ENCODE results near the gene OR8D2.

Gene OR8D2

DNA sequence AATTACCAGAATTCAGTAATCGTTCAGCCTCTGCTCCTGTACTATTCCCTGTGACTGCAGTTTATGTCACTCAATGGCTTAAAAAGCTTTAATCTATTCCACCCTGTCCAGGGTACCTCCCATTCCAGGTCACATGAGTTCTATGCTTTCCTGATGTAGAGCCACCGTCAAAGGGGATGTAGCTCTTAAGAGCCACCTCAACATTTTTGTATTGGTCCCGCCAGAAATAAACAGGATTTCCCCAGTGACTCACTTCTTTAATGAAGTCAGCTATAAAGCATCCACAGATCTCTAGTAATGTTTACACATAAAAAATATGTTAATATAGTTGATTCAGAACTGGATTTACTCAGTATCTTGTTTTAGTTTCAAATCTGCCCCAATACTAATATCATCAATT is 4.9 kb downstream of the OR8D2 start:
- H3K4me3 ChIP-seq (ENCODE audit: low read depth, low read length), result no peak overlapping the region
- DNase-seq, result no peak
- TF ChIP-seq, protein P1, sequence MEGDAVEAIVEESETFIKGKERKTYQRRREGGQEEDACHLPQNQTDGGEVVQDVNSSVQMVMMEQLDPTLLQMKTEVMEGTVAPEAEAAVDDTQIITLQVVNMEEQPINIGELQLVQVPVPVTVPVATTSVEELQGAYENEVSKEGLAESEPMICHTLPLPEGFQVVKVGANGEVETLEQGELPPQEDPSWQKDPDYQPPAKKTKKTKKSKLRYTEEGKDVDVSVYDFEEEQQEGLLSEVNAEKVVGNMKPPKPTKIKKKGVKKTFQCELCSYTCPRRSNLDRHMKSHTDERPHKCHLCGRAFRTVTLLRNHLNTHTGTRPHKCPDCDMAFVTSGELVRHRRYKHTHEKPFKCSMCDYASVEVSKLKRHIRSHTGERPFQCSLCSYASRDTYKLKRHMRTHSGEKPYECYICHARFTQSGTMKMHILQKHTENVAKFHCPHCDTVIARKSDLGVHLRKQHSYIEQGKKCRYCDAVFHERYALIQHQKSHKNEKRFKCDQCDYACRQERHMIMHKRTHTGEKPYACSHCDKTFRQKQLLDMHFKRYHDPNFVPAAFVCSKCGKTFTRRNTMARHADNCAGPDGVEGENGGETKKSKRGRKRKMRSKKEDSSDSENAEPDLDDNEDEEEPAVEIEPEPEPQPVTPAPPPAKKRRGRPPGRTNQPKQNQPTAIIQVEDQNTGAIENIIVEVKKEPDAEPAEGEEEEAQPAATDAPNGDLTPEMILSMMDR (IDR thresholded peaks at IDR 0.05; ENCODE audit: low read depth, low read length), result no peak
- H3K27me3 ChIP-seq (ENCODE audit: insufficient read depth, low read depth, severe bottlenecking), result no peaks in the 10 kb centered on the region
- no peak overlapping the region for H3K27ac ChIP-seq
- H3K9me3 ChIP-seq (ENCODE audit: severe bottlenecking), result no peaks in the 10 kb centered on the region
- H3K36me3 ChIP-seq, result no peaks in the 10 kb centered on the region

DNA sequence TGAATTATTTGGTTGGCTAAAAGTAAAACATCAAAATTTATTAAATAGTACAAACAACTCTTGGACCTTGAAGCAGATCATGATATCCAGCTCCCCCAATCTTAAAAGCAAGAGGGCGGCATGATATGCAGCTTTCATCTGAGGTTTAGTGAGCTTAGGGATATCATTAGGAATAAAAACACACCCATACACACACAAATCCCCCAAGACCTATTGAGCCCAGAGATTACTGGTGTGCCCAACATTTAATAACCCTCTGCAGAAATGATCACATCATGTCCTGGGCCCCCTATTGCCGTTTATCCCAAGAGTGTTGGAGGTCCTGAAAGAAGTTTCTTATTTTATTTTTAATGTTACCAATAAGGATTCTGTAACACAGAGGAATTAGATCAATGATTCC is 6.1 kb downstream of the OR8D2 start, which contains the start of gene OR8D1:
Gene OR8D1 (minus strand): TSS at position 101 of the 400 bp plus-strand sequence. CDS start 3,183 bp downstream, outside the sequence.
- H3K36me3 ChIP-seq, result no peaks in the 10 kb centered on the region
- no peak within 1 kb of the TSS for H3K4me3 ChIP-seq (ENCODE audit: low read depth, low read length)
- no peak for DNase-seq
- no peaks in the 10 kb centered on the region for H3K27me3 ChIP-seq (ENCODE audit: insufficient read depth, low read depth, severe bottlenecking)
- H3K27ac ChIP-seq, result no peak within 1 kb of the TSS
- TF ChIP-seq, protein P1 (IDR thresholded peaks at IDR 0.05; ENCODE audit: low read depth, low read length), result no peak
- H3K9me3 ChIP-seq (ENCODE audit: severe bottlenecking), result no peaks in the 10 kb centered on the region

DNA sequence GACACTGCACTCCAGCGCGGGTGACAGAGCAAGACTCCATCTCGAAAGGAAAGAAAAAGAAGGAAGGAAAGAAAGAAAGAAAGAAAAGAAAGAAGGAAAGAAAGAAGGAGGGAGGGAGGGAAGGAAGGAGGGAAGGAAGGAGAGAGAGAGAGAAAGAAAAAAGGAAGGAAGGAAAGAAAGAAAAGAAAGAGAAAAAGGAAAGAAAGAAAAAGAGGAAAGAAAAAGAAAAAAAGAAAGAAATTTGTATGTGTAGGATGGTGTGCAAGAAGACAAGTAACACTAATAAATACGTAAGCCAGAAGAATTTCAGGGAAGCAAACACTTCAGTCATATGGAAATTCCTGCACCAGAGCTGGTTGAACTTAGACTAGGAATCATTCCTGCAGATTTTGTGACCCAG is 6.9 kb downstream of the OR8D2 start:
- DNase-seq, result no peak
- H3K36me3 ChIP-seq, result no peaks in the 10 kb centered on the region
- no peaks in the 10 kb centered on the region for H3K9me3 ChIP-seq (ENCODE audit: severe bottlenecking)
- no peak overlapping the region for H3K27ac ChIP-seq
- H3K4me3 ChIP-seq (ENCODE audit: low read depth, low read length), result no peak overlapping the region
- TF ChIP-seq, protein P1 (IDR thresholded peaks at IDR 0.05; ENCODE audit: low read depth, low read length), result no peak
- no peaks in the 10 kb centered on the region for H3K27me3 ChIP-seq (ENCODE audit: insufficient read depth, low read depth, severe bottlenecking)

DNA sequence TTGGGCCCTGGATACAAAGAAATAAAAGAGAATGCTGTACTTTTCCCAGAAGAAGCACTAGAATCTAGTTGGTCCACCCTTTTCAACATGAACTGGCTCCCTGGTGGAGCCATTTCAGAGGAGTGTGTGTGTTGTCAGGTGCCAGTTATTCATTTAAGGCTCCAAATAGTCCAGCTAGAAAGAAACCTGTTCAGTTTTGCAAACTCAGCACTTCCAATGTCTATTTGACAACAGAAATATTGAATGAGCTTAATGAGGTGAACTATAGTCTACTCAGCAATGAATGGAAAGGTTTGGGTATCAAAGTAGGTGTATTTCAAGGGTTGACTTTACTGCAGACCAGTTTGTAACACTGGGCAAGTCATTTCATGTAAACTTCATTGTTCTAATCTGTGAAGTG is 8.3 kb downstream of the OR8D2 start:
- Histone ChIP-seq H3K27me3 (ENCODE audit: insufficient read depth, low read depth, severe bottlenecking) (no peaks in the 10 kb centered on the region), H3K4me3 (ENCODE audit: low read depth, low read length) (no peak overlapping the region), H3K27ac (no peak overlapping the region), H3K36me3 (no peaks in the 10 kb centered on the region), H3K9me3 (ENCODE audit: severe bottlenecking) (no peaks in the 10 kb centered on the region)
- TF ChIP-seq, protein P1 (IDR thresholded peaks at IDR 0.05; ENCODE audit: low read depth, low read length), result no peak
- no peak for DNase-seq

DNA sequence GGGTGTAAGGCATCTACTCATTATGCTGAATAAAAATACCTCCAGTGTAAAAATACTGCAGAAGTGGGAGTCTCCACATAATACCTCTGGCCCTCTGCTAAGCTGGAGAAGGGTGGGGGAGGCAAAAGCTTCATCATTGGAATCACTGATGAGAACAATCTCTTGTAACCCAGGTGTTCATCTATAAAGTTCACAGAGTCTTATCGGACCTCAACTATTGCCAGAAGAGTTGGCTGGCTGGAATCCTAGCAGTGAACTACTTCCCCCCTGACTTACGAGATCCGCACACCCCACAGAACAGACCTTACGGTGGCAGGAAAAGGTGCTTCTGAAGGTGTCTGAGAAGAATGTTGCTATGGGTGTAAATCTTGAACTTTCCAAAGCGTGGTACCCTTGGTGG is 8.7 kb downstream of the OR8D2 start:
- no peaks in the 10 kb centered on the region for H3K27me3 ChIP-seq (ENCODE audit: insufficient read depth, low read depth, severe bottlenecking)
- no peak for DNase-seq
- no peaks in the 10 kb centered on the region for H3K9me3 ChIP-seq (ENCODE audit: severe bottlenecking)
- no peaks in the 10 kb centered on the region for H3K36me3 ChIP-seq
- H3K4me3 ChIP-seq (ENCODE audit: low read depth, low read length), result no peak overlapping the region
- no peak overlapping the region for H3K27ac ChIP-seq
- TF ChIP-seq, protein P1 (IDR thresholded peaks at IDR 0.05; ENCODE audit: low read depth, low read length), result no peak

DNA sequence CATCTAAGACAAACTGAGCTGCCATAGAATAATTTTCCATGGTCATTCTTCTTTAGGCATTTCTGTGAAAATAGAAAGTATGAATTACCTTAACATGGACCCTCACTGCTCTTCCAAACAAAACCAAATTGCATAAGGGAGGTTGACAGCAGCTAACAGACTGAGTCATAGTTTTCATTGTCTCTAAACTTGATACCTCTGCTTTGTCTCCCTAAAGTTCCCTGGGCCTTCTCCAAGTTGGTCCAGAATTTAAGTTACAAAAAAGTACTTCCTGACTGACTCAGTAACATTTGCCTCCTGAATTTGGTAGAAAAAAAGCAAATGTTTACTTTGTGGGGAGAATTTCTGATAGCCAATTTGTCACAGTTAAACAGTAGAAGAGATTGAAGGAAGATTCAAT is 9.3 kb downstream of the OR8D2 start:
- no peaks in the 10 kb centered on the region for H3K36me3 ChIP-seq
- no peaks in the 10 kb centered on the region for H3K27me3 ChIP-seq (ENCODE audit: insufficient read depth, low read depth, severe bottlenecking)
- no peak for DNase-seq
- H3K9me3 ChIP-seq (ENCODE audit: severe bottlenecking), result no peaks in the 10 kb centered on the region
- TF ChIP-seq, protein P1 (IDR thresholded peaks at IDR 0.05; ENCODE audit: low read depth, low read length), result no peak
- no peak overlapping the region for H3K4me3 ChIP-seq (ENCODE audit: low read depth, low read length)
- H3K27ac ChIP-seq, result no peak overlapping the region

Data from WERI-Rb-1 (cell line).